ENCODE measurements around the gene AUNIP. TPM values are rescaled to one million over a fixed set of nuclear protein-coding genes. Genes with fewer than 3 reads are reported as not detected.

Gene AUNIP
- total RNA-seq, 1 donor from 2014 or later: 0.26 TPM

- DNase-seq (ENCODE audit: low spot score): no peak
These were observed 49.9 kb downstream of the AUNIP start for GRCh38 chr1:25809283-25809926.

GRCh38 chr1:25808481-25809244 is 50.6 kb downstream of the AUNIP start:
- no peak for DNase-seq (ENCODE audit: low spot score)

- DNase-seq (ENCODE audit: low spot score): no peak
These were observed 51.5 kb downstream of the AUNIP start for GRCh38 chr1:25807480-25808390.

- DNase-seq (ENCODE audit: low spot score): no peak
These were observed 52.8 kb downstream of the AUNIP start for GRCh38 chr1:25806418-25806817.

GRCh38 chr1:25805863-25806225 is 53.4 kb downstream of the AUNIP start:
- DNase-seq (ENCODE audit: low spot score): no peak

- no peak for DNase-seq (ENCODE audit: low spot score)
These were observed 54.0 kb downstream of the AUNIP start for GRCh38 chr1:25804964-25805862.

GRCh38 chr1:25804244-25804963 is 54.9 kb downstream of the AUNIP start:
- DNase-seq (ENCODE audit: low spot score): no peak

GRCh38 chr1:25803368-25803767 is 55.9 kb downstream of the AUNIP start:
- no peak for DNase-seq (ENCODE audit: low spot score)

- no peak for DNase-seq (ENCODE audit: low spot score)
These were observed 56.3 kb downstream of the AUNIP start for GRCh38 chr1:25802915-25803314.

- DNase-seq (ENCODE audit: low spot score): no peak
These were observed 58.4 kb downstream of the AUNIP start for GRCh38 chr1:25800703-25801377.

- DNase-seq (ENCODE audit: low spot score): no peak
These were observed 59.1 kb downstream of the AUNIP start, which contains the start of gene SELENON for GRCh38 chr1:25799935-25800702. SELENON (plus strand) TSS chr1:25800193; CDS start chr1:25800231, 38 bp downstream.

GRCh38 chr1:25799352-25799934 is 59.8 kb downstream of the AUNIP start:
- DNase-seq (ENCODE audit: low spot score): no peak

- DNase-seq (ENCODE audit: low spot score): no peak
These were observed 60.4 kb downstream of the AUNIP start for GRCh38 chr1:25798666-25799351.

GRCh38 chr1:25797939-25798338 is 61.3 kb downstream of the AUNIP start:
- no peak for DNase-seq (ENCODE audit: low spot score)

GRCh38 chr1:25796811-25797458 is 62.3 kb downstream of the AUNIP start:
- DNase-seq (ENCODE audit: low spot score): peak; percentile 87

GRCh38 chr1:25795946-25796810 is 63.1 kb downstream of the AUNIP start:
- no peak for DNase-seq (ENCODE audit: low spot score)

- DNase-seq (ENCODE audit: low spot score): no peak
These were observed 64.0 kb downstream of the AUNIP start for GRCh38 chr1:25795211-25795610.
